AG04450 (cell line): ENCODE data around the gene ZNF747. TPM values are rescaled to one million over a fixed set of nuclear protein-coding genes. Genes with fewer than 3 reads are reported as not detected.

Experiments used
- CTCF ChIA-PET: fragments of 300-600, 350-600 bp; formaldehyde crosslinking; extraction: SDS; loops from one replicate; lab custom pipeline; 2022; ENCODE audit warnings: antibody characterized with exemption, inconsistent platforms; lab: Charles Lee
- POLR2A ChIA-PET: fragments of 350-600 bp; formaldehyde crosslinking; extraction: SDS; loops from one replicate; lab custom pipeline; 2021; ENCODE audit warnings: antibody characterized with exemption, inconsistent platforms; lab: Yijun Ruan, JAX
- DNase-seq: peaks from one replicate; pipeline ENCODE4 v3.0.0-alpha.2; 2011; ENCODE audit warnings: low read depth, low spot score
- H3K27ac ChIP-seq: one replicate; pipeline ENCODE4 v1.5.1; 2012; ENCODE audit warnings: low read depth, low read length, control low read depth
- H3K27me3 ChIP-seq: one replicate; pipeline ENCODE4 v1.6.0; 2012; ENCODE audit warnings: low read length; ENCODE audit not compliant: control insufficient read depth, insufficient read depth
- H3K4me3 ChIP-seq: 2 replicates; pipeline ENCODE4 v1.5.1; 2011; ENCODE audit warnings: mild to moderate bottlenecking, low read depth, low read length, control low read depth
- H3K9me3 ChIP-seq: 2 replicates; pipeline ENCODE4 v1.5.1; 2012; ENCODE audit warnings: low read length; ENCODE audit not compliant: control insufficient read depth, insufficient read depth
- CTCF ChIP-seq: IDR thresholded peaks from 2 replicates; pipeline ENCODE4 v1.5.1; 2011; ENCODE audit warnings: low read depth, low read length, control low read depth, inconsistent platforms
- polyA plus RNA-seq: library from polyadenylated mRNA; depleted of rRNA; stranded (reverse); fragments of >200 nt; gene quantifications from 2 replicates; pipeline ENCODE4 v1.2.3, GENCODE V29; 2011

ZNF747 gene
- polyA plus RNA-seq, 1 experiment, result 5.0 TPM

- no peak for TF ChIP-seq CTCF
- DNase-seq, result no peak
- H3K4me3 ChIP-seq, result no peak overlapping the region
- CTCF ChIA-PET, result no interaction called here
- H3K27me3 ChIP-seq, result peaks cover 6% of the 10 kb centered on the region
- H3K27ac ChIP-seq, result no peak overlapping the region
- POLR2A ChIA-PET, result no interaction called here
- H3K9me3 ChIP-seq, result no peaks in the 10 kb centered on the region; the same call in 1 of the 2 replicates
Measured at GRCh38 chr16:30491229-30491628, 43.4 kb downstream of the ZNF747 start.

- no peak for TF ChIP-seq CTCF
- no peak for DNase-seq
- Histone ChIP-seq H3K9me3 (no peaks in the 10 kb centered on the region; the same call in 1 of the 2 replicates), H3K27me3 (peaks cover 6% of the 10 kb centered on the region), H3K27ac (no peak overlapping the region), H3K4me3 (no peak overlapping the region)
- ChIA-PET POLR2A (no interaction called here), CTCF (interaction anchor here (0.6 to 0.8 kb wide), 2 partner anchors 26 to 41 kb away, joined by 3 to 5 read pairs; no protein-coding TSS in a partner anchor)
Measured at GRCh38 chr16:30490210-30490609, 44.4 kb downstream of the ZNF747 start.

DNA sequence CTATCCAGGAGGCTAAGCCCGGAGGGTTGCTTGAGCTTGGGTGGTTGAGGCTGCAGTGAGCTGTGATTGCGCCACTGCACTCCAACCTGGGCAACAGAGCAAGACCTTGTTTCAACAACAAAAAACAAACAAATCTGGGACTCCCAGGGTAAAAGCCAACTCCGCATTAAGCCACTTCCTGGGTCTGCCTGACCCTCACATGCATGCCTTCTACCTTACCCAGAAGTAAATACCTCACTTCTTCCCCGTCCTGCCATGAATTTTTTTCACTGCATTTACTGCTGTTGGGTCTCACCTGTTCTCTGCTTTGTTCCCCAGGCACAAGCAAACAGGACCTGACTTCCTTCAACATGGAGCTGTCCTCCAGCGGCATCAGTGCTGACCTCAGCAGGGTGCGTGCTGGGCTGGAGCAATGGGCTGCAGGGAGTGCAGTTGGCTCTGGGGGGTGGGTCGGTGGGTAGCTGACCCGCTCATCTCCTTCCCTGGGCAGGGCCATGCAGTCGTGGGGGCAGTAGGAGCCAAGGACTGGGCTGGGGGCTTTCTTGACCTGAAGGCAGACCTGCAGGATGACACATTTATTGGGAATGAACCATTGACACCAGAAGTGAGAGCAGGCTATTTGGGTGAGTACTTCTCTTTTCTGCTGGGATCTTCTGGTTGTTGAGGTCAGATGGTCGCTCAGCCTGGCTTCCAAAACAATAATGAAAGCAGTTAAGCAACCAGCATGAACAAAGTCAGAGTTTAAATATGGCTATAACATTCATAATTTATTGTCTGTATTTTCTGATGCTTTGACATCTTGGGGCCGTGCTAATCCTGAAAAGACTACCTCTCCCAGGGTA lies 45.7 kb downstream of the ZNF747 start:
- ChIA-PET CTCF (interaction anchor here (1.7 kb wide), 1 partner anchor 39 kb away, joined by 4 read pairs; no protein-coding TSS in a partner anchor), POLR2A (no interaction called here)
- H3K27me3 ChIP-seq, result peaks cover 6% of the 10 kb centered on the region
- H3K27ac ChIP-seq, result no peak overlapping the region
- no peak for DNase-seq
- H3K4me3 ChIP-seq, result no peak overlapping the region
- H3K9me3 ChIP-seq, result no peaks in the 10 kb centered on the region; the same call in 1 of the 2 replicates
- TF ChIP-seq CTCF, result no peak

DNA sequence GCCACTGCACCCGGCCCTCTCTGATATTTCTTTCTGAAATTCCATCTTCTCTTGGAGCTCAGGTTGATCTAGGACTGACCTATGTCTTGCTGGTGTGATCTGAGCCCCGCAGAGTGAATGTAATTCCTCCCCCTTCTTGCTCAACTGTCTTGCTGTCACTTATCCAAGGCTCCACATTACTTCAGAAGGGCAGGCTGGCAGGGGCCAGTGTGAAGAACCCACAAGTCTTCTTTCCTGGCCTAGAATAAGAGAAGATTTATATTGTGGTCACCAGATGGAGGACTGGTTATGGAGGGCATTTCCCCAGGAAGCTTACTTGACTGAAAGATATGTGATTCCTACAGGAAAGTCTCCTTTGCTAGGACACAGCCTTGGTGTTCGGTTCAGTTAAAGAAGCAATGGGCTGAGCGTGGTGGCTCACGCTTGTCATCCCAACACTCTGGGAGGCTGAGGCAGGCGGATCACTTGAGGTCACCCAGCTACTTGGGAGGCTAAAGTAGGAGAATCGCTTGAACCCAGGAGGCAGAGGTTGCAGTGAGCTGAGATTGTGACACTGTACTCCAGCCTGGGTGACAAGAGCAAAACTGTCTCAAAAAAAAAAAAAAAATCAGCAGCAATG lies 48.7 kb downstream of the ZNF747 start:
- peaks cover 10% of the 10 kb centered on the region for H3K27me3 ChIP-seq
- no peaks in the 10 kb centered on the region for H3K9me3 ChIP-seq
- no peak overlapping the region for H3K4me3 ChIP-seq
- ChIA-PET CTCF (interaction anchor here (0.7 kb wide), 1 partner anchor 36 kb away, joined by 3 read pairs; no protein-coding TSS in a partner anchor), POLR2A (interaction anchor here (0.7 kb wide), 1 partner anchor 137 kb away, joined by 5 read pairs; no protein-coding TSS in a partner anchor)
- DNase-seq, result no peak
- TF ChIP-seq CTCF, result no peak
- no peak overlapping the region for H3K27ac ChIP-seq

- CTCF ChIA-PET, result no interaction called here
- no peak overlapping the region for H3K4me3 ChIP-seq
- POLR2A ChIA-PET, result no interaction called here
- no peak for DNase-seq
- TF ChIP-seq CTCF, result no peak
- peaks cover 18% of the 10 kb centered on the region for H3K27me3 ChIP-seq
- no peak overlapping the region for H3K27ac ChIP-seq
- no peaks in the 10 kb centered on the region for H3K9me3 ChIP-seq
Measured at GRCh38 chr16:30484887-30485286, 49.8 kb downstream of the ZNF747 start.
